Hematopoietic multipotent progenitor cell treated with erythropoietin and hydrocortisone succinate and interleukin-3 and kit ligand, for 15 days (in vitro differentiated cells): Measurements from ENCODE around the gene SULF2.
"Not testable (repeated sequence)": the region's sequence is repeated elsewhere in the genome, so short reads cannot be mapped to it uniquely, and the experiment has no call there.

ENCODE experiments used
- DNase-seq: peaks from one replicate; pipeline ENCODE4 v3.0.0-alpha.2; 2015; ENCODE audit warnings: low spot score

Gene SULF2

GRCh38 chr20:47785311-47785853 lies at the start of gene SULF2:
SULF2 (minus strand) TSS chr20:47785481; CDS start chr20:47757363, 28,118 bp downstream.
- DNase-seq, result no peak

DNA sequence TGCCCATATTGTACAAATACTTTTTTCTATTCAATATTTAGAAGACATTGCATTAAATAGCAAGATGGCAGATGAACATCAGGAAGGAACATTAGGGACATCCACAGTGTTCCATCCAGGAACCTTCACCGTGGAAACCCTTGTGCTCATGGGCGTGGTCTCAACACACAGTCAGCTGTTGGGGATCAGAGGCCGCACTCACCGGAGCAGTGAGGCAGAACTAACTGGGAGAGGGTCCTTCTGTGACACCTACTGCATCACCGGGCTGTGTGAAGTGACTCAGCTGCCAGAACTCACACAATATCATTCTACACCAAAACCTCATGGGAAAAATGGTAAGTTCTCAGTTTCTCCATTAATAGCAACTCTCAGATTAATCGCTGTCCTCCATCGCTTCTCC lies 46.4 kb upstream of the SULF2 start:
- DNase-seq, result not testable (repeated sequence)

GRCh38 chr20:47826716-47827115 lies 41.4 kb upstream of the SULF2 start:
- not testable (repeated sequence) for DNase-seq

DNA sequence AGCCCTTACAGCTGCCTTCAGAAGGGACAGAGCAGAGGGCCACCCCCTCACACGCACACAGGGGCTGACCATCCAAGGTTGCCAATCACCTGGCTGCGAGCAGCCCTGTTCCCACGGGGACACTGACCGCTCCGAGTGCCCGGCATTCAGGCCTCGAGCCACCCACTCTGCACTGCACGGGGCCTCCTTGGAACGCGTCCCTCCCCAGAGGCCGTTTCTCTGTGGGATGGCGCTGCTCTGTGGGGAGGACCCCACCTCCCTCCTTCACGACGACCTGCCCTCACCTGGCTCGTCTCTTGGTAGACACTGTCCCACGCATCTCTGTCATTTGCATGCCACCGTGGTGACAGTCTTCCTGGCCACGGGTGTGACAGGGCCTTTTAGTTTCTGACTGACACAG lies 40.7 kb upstream of the SULF2 start:
- not testable (repeated sequence) for DNase-seq

DNA sequence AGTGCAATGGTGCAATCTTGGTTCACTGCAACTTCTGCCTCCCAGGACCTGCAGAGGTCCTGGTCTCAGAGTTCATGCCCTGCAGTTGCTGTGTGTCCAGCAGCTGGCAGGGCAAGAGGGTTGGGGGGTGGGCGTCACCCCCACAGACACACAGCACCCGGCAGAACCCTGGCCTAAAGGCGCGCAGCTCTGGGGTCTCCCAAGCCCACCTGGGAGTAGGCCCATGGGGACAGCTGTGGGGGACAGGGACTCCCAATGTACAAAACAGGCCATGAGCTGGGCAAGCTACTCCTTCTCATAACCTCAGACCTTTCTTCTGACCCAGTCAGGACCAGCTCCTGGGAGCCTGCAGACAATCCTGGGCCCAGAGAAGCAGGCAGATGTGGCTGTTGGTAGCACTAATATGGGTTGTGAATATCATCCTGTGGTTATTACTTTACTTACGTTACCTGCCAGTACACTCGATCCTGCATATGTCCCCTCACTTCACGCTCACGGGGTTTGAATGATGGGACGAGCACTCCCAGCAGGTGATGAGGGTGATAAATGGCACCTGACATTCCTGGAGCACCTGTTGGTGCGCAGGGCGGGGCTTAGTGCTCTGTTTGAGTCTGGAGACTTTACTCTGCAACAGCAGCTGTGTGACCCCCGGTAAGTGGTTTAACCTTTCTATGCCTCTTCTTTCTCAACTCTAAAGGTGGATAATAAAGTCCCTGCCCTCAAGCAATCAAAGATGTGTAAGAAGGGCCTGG lies 39.9 kb upstream of the SULF2 start:
- DNase-seq, result no peak

- DNase-seq, result not testable (repeated sequence)
Measured at GRCh38 chr20:47823941-47824340, 38.7 kb upstream of the SULF2 start.

GRCh38 chr20:47821481-47822100 lies 36.3 kb upstream of the SULF2 start:
- no peak for DNase-seq

DNA sequence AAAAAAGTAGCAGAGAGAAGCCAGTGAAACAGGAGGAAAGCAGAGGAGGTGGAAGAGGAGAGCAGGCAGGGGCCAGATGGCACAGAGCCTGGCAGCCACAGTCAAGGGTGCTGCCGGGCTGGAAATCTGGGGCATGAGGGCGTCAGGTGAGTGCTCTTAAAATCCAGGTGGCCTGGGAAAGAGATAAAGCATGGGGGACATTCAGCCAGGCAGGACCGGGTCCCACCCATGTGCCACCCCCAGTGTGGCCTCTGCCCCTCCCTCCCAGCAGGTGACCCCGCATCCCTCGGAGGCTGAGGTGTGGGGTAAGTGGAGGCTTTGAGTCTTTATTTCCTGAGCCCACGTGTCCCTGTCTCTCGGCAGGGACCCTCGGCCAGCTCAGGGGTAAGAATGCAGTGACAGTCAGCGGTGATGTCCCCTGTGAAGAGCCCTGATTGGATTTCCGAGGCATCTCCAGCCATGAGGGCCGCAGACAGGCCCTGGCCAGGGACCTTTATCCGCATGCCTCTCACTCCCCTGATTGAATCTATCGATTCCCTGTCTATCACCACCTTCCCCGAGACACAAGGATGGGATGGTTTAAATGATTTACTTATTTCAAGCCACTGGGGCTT lies 33.8 kb upstream of the SULF2 start:
- no peak for DNase-seq

DNA sequence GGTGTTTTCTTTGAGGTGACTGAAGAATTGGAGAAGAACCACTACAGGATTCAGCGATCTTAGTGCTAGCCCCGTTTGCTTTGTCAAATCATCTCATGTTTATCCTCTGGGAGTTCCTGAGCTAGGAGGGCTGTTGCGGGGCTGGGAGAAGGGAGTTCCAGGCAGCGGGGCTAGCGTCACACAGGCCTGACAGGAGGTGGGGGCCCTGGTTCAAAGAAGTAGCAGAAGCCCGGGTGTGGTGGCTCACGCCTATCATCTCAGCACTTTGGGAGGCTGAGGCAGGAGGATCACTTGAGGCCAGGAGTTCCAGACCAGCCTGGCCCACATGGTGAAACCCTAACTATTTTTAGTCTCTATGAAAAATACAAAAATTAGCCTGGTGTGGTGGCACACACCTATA lies 33.2 kb upstream of the SULF2 start:
- no peak for DNase-seq

GRCh38 chr20:47818016-47818415 lies 32.7 kb upstream of the SULF2 start:
- DNase-seq, result no peak

GRCh38 chr20:47817573-47817972 lies 32.3 kb upstream of the SULF2 start:
- DNase-seq, result no peak

DNA sequence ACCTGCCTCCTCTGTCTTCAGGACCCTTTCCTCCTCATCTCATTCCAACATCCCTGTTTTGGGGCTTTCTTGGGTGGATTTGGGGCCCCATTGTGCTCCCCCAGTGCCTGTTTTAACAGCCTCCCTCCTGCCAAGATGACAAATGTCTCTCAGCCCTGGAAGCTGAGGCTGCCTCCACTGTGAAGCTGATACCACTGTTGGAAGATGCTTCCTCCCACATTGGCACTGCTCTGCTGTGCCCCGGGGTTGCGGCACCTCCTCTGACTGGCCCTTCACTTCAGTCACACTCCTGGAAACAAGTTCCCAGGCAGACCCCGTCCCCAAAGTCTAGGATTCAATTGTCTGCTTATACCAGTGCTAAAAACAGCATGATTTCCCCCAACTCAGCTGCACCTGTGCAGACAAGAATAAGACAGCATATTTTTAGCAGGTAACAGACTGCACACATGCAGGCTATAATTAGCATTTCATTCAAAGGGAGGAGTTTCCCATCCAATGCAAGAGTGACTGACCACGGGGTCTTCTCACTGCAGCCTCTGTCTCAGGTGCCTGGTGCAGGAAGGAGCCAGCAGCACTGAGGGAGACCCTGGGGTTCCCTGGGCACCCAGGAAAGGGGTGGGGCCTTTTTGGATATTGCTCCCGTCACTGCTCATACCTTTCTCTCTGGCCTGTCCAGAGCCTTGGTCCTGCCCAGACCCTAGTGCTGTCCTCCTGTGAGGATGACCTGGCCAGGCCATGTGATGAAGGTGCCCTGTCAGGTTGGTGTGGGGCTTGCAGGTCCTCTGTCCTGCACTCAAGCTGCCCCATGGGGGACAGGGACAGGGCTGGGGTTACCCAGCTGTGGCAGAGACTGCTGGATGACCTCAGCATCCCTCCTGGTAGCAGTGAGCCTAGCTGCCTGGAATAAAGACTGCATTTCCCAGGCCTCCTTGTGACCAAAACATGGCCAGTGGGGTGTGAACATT lies 31.5 kb upstream of the SULF2 start:
- no peak for DNase-seq

- DNase-seq, result no peak
Measured at GRCh38 chr20:47815866-47816265, 30.6 kb upstream of the SULF2 start.

DNA sequence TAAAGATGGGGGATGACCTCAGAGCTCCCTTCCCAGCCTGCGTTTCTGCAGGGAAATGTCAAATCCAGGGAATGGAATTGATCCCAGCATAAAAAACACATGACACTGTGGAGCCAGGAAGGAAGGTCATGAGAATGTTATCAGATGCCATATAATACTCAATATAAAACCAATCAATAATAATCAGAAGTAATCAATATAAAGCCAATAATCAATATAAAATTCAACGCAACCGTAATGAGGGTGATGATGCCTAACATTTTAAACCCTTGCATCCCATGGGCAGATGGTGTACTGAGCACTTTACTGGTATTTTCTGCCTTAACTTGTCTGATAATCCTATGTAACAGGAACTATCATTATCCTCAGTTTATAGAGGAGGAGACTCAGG lies 30.1 kb upstream of the SULF2 start:
- no peak for DNase-seq

DNA sequence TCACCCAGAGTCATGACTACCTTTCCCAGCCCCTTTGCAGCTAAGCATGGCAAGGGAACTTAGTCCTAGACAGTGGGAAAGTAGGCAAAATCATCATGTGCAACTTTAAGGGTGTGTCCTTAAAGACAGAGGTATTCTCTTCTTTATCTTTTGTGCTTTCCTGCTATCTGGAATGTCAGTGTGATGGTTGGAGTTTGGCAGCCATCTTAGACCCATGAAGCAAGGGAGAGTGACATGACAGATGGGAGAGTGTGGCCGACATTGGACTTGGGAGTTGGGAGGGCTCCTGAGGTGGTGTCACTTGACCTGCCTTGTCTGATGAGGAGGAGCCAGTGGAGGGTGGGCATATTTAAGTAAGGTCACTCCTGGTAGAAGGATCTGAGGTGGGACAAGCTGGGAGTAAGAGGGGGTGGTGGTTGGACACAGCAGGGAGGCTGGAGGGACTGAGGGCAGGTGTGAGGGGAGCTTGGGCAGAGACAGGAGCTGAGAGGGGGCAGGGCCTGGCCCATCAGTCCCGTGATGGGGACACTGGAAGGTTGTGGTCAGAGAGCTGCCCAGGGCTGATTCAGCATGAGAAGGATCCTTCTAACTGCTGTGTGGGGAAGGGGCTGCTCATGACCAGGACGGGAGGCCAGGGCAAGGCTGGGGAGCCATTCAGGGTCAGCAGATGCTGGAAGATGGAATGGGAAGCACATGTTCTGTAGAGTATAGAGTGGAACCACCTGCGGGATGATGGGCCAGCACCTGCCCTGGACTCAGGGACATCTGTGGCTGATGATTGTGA lies 29.5 kb upstream of the SULF2 start:
- no peak for DNase-seq

GRCh38 chr20:47810721-47811347 lies 25.6 kb upstream of the SULF2 start:
- DNase-seq, result no peak

DNA sequence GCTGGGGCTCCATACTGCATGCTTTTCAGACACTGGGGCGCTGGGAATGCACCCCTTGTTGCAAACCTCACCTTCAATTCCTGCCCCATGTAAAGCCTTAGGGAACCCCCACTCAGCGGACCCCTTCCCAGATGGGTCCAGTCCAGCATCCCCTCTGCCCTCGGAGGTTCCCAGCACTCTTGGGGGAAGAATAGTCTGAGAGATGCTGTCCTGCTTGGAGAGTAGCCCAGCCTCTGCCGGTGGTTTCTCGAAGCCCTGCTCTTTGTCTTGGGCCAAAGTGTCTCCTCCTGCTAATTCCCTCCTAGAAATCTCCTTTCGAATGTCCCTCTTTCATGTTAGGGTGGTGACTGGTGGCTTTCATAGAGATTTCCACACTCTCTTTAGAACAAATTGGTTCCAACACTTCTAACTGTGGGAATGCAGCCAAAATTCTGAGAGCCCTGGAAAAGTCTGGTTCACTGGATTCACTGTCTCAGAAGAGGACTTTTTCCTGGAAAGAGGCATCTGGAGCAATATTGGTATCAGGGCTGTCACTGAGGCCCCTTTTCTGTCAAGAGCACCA lies 24.9 kb upstream of the SULF2 start:
- DNase-seq, result no peak

DNA sequence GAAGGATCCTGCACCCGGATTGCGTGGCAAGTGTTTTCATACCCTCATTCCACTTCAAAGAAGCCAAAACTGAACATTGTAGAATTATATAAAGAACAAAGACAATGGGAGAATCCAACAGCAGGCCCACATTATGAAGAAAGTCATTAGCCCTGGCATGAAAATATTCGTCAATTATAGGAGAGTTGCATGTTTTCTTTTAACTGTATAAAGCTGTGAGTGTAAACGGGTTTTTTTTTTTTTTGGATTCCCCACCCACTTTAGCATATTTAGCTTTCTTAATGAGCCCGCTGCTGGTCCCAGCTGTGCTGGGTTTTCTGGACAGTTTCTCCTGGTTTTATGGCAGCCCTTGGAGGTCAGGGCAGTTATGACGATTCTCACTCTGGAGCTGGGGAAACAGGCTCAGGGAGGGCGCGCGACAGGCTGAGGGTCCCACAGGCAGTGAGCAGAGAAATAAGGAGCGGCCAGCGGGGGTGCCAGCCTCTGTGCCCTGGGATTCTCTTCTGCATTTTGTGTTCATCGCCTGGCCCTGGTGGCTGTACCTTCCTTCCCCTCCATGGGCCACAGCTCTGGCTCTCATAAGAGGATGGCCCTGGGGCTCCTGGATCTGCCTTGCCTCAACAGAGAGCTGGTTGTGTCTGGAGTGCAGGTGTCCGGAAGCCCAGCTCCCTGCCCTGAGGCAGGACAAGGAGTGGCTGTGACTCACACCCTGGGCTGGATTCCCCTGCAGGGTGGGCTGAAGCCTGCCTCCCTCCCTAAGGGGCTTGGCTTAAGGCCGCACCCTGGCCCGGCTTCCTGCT lies 24.1 kb upstream of the SULF2 start:
- no peak for DNase-seq

DNA sequence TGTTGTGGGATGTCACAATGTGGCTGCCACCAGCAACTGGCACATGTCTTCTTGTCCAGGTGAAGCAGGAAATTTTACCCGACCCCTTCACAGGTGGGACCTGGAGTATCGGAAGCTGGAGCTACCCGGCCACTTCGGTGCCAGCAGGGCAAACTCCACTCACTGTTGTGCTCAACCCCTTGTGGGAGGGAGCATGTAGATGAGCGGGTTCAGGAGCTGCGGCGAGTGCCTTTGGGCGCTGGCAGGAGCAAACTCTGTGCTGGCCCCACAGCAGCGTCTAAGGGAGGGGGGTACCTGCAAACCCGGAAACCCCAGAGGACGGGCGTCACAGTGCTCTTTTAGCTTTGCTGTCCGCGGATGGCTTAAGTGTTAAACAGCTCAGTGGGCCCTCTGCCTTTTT lies 20.7 kb upstream of the SULF2 start:
- DNase-seq, result no peak
